Dermis lymphatic vessel endothelial cell (primary cell): Measurements from ENCODE around the gene LAMC1. TPM values are rescaled to one million over a fixed set of nuclear protein-coding genes. Genes with fewer than 3 reads are reported as not detected.

Source experiments
- total RNA-seq: library from RNA; depleted of rRNA; stranded (reverse); fragments of >200 nt; gene quantifications from 2 replicates; pipeline ENCODE4 v1.2.1, GENCODE V29; 2014

LAMC1 gene
- 312 and 409 TPM in 2 replicates for total RNA-seq

GRCh38 chr1:183023146-183023600 is at the start of gene LAMC1:
LAMC1 (plus strand) TSS chr1:183023420; CDS start chr1:183023717, 297 bp downstream.

GRCh38 chr1:183185941-183186490 is 162.8 kb downstream of the LAMC1 start, which contains the start of gene LAMC2:
LAMC2 (plus strand) TSS chr1:183186264; CDS start chr1:183186353, 89 bp downstream.

Other genes starting within 250 kb of the LAMC1 start
- gene NPL, start 233.6 kb upstream of the LAMC1 start, total RNA-seq: 2.4 and 6.0 TPM in 2 replicates
- gene DHX9, start 184.1 kb upstream of the LAMC1 start, total RNA-seq: 151 and 183 TPM in 2 replicates
- under 0.01 TPM in 1 of 2 replicates, not detected in the other for gene SHCBP1L, start 70.3 kb upstream of the LAMC1 start, total RNA-seq
- 0.09 and 1.5 TPM in 2 replicates for gene LAMC2, start 162.8 kb downstream of the LAMC1 start, total RNA-seq